Measurements from ENCODE around the gene BMP6.

BMP6 gene

DNA sequence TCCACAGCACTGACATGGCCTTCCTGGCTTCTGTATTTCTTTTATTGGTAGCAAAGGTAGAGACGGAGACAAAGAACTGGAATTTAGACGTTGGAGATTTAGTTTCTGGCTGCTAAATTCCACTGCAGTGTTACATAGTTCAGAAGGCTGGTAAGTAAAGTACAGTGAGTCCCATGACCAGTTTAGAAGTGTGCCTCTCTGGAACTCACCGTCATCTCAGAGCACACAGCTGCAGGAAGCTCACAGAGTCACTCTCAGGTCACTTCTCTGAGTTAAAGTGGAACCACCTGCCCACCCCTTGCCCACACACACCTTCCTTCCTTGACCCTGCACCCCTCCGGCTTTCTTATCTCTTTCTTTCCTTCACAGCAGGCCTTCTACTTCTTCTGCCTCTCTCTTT, 19.6 kb upstream of the BMP6 start:
- H3K4me3 ChIP-seq (ENCODE audit: control insufficient read depth, low read depth, low read length) = no peak overlapping the region
- TF ChIP-seq, protein P1, sequence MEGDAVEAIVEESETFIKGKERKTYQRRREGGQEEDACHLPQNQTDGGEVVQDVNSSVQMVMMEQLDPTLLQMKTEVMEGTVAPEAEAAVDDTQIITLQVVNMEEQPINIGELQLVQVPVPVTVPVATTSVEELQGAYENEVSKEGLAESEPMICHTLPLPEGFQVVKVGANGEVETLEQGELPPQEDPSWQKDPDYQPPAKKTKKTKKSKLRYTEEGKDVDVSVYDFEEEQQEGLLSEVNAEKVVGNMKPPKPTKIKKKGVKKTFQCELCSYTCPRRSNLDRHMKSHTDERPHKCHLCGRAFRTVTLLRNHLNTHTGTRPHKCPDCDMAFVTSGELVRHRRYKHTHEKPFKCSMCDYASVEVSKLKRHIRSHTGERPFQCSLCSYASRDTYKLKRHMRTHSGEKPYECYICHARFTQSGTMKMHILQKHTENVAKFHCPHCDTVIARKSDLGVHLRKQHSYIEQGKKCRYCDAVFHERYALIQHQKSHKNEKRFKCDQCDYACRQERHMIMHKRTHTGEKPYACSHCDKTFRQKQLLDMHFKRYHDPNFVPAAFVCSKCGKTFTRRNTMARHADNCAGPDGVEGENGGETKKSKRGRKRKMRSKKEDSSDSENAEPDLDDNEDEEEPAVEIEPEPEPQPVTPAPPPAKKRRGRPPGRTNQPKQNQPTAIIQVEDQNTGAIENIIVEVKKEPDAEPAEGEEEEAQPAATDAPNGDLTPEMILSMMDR (conservative IDR thresholded peaks at IDR 0.05; ENCODE audit: control insufficient read depth, insufficient read depth, low read depth, low read length) = no peak
- DNase-seq (ENCODE audit: low read depth) = no peak

- DNase-seq (ENCODE audit: low read depth) = peak; percentile 55
- H3K4me3 ChIP-seq (ENCODE audit: control insufficient read depth, low read depth, low read length) = no peak overlapping the region
- TF ChIP-seq, protein P1 (conservative IDR thresholded peaks at IDR 0.05; ENCODE audit: control insufficient read depth, insufficient read depth, low read depth, low read length) = no peak
Observed at GRCh38 chr6:7707787-7708186, 18.1 kb upstream of the BMP6 start.

DNA sequence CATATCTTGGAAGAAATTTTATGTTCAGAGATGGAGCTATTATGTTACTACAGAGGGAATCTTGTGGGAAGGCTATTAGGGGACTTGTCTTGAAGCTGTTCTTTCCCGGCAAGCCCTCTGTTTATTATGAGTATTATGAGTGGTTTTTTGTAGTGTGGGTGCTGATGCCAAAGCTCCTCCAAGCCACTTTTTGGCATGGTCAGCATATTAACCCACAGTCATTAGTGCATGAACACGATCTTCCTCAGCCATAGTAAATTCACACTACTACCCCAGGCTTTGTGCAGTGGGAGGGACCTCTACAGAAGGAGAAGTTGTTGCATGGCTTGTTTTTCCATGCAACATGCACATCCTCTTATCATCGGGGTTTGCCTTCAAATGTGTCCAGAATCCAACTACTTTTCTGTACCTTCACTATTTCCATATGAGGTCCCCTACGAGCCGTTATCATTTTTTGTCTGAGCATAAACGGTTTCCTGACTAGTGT, 6.5 kb upstream of the BMP6 start:
- no peak overlapping the region for H3K4me3 ChIP-seq (ENCODE audit: control insufficient read depth, low read depth, low read length)
- TF ChIP-seq, protein P1 (conservative IDR thresholded peaks at IDR 0.05; ENCODE audit: control insufficient read depth, insufficient read depth, low read depth, low read length) = no peak
- DNase-seq (ENCODE audit: low read depth) = no peak

DNA sequence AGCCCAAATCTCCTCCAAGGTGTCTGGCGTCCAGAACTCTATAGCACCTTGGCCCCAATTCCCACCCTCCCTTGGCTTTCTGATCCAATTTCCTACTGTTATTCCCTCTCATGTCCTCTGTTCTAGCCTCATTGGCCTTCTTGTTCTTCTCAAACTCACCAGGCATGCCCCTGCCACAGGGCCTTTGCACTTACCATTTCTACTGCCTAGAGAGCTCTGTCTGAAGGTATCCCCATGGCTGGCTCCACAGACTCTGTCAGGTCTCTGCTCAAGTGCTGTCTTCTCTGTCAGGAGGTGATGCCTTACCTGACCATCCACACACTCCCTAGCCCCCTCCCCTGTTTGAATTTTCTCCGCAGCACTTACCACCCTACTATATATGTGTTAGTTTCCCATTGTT, 5.6 kb upstream of the BMP6 start:
- TF ChIP-seq, protein P1 (conservative IDR thresholded peaks at IDR 0.05; ENCODE audit: control insufficient read depth, insufficient read depth, low read depth, low read length) = no peak
- no peak overlapping the region for H3K4me3 ChIP-seq (ENCODE audit: control insufficient read depth, low read depth, low read length)
- no peak for DNase-seq (ENCODE audit: low read depth)

- DNase-seq (ENCODE audit: low read depth) = peak; percentile 52
- TF ChIP-seq, protein P1 (conservative IDR thresholded peaks at IDR 0.05; ENCODE audit: control insufficient read depth, insufficient read depth, low read depth, low read length) = peak; percentile 38
- no peak overlapping the region for H3K4me3 ChIP-seq (ENCODE audit: control insufficient read depth, low read depth, low read length)
Observed at GRCh38 chr6:7721649-7722048, 4.2 kb upstream of the BMP6 start.

DNA sequence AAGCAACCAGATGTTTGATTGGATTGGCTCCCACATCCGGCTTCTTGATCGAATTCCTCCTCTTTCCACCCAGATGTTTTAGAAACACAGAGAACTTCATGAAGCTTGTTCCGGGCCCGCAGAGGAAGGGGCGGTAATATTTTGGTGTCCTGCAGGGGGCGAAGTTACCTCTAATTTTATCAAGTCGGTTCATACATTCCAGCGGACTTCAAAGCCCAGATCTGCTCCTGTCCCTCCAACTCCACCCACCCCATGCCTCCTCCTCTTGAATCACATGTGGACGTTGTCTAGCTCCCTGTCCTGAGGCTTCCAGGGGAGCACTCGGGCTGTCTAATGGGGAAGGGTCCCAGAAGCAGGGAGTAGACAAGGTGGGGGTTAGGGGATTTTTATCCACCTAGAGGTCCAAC, 2.9 kb upstream of the BMP6 start:
- DNase-seq (ENCODE audit: low read depth) = peak; percentile 86
- TF ChIP-seq, protein P1 (conservative IDR thresholded peaks at IDR 0.05; ENCODE audit: control insufficient read depth, insufficient read depth, low read depth, low read length) = peak; percentile 51
- no peak overlapping the region for H3K4me3 ChIP-seq (ENCODE audit: control insufficient read depth, low read depth, low read length)

- TF ChIP-seq, protein P1 (conservative IDR thresholded peaks at IDR 0.05; ENCODE audit: control insufficient read depth, insufficient read depth, low read depth, low read length) = no peak
- no peak for DNase-seq (ENCODE audit: low read depth)
- H3K4me3 ChIP-seq (ENCODE audit: control insufficient read depth, low read depth, low read length) = no peak overlapping the region
Observed at GRCh38 chr6:7723554-7723953, 2.3 kb upstream of the BMP6 start.

Data from fibroblast of mammary gland (primary cell).